Measurements from ENCODE around the gene CSNK1D. TPM values are rescaled to one million over a fixed set of nuclear protein-coding genes. Genes with fewer than 3 reads are reported as not detected.

CSNK1D gene
- total RNA-seq, 1 donor from 2014 or later: 227 TPM

- H3K27ac Mint-ChIP-seq: no peak overlapping the region
- no peaks in the 10 kb centered on the region for H3K36me3 Mint-ChIP-seq (ENCODE audit: insufficient read depth)
- peaks cover 25% of the 10 kb centered on the region for H3K4me1 Mint-ChIP-seq (ENCODE audit: low read depth)
- TF ChIP-seq, protein P1, sequence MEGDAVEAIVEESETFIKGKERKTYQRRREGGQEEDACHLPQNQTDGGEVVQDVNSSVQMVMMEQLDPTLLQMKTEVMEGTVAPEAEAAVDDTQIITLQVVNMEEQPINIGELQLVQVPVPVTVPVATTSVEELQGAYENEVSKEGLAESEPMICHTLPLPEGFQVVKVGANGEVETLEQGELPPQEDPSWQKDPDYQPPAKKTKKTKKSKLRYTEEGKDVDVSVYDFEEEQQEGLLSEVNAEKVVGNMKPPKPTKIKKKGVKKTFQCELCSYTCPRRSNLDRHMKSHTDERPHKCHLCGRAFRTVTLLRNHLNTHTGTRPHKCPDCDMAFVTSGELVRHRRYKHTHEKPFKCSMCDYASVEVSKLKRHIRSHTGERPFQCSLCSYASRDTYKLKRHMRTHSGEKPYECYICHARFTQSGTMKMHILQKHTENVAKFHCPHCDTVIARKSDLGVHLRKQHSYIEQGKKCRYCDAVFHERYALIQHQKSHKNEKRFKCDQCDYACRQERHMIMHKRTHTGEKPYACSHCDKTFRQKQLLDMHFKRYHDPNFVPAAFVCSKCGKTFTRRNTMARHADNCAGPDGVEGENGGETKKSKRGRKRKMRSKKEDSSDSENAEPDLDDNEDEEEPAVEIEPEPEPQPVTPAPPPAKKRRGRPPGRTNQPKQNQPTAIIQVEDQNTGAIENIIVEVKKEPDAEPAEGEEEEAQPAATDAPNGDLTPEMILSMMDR (IDR thresholded peaks at IDR 0.05; ENCODE audit: unreplicated experiment): no peak
- peaks cover 5% of the 10 kb centered on the region for H3K27me3 Mint-ChIP-seq
- no peak overlapping the region for H3K4me3 Mint-ChIP-seq (ENCODE audit: low read depth)
- no peak for DNase-seq (ENCODE audit: low spot score, unreplicated experiment)
- no peaks in the 10 kb centered on the region for H3K9me3 Mint-ChIP-seq (ENCODE audit: low read depth)
These were observed 25.3 kb upstream of the CSNK1D start for GRCh38 chr17:82298538-82299421.

GRCh38 chr17:82297714-82298537 is 24.4 kb upstream of the CSNK1D start:
- no peak for DNase-seq (ENCODE audit: low spot score, unreplicated experiment)
- Mint-ChIP-seq H3K27me3 (peaks cover 5% of the 10 kb centered on the region), H3K36me3 (ENCODE audit: insufficient read depth) (no peaks in the 10 kb centered on the region), H3K4me3 (ENCODE audit: low read depth) (no peak overlapping the region), H3K27ac (no peak overlapping the region), H3K4me1 (ENCODE audit: low read depth) (peaks cover 24% of the 10 kb centered on the region), H3K9me3 (ENCODE audit: low read depth) (no peaks in the 10 kb centered on the region)
- TF ChIP-seq, protein P1 (IDR thresholded peaks at IDR 0.05; ENCODE audit: unreplicated experiment): no peak

DNA sequence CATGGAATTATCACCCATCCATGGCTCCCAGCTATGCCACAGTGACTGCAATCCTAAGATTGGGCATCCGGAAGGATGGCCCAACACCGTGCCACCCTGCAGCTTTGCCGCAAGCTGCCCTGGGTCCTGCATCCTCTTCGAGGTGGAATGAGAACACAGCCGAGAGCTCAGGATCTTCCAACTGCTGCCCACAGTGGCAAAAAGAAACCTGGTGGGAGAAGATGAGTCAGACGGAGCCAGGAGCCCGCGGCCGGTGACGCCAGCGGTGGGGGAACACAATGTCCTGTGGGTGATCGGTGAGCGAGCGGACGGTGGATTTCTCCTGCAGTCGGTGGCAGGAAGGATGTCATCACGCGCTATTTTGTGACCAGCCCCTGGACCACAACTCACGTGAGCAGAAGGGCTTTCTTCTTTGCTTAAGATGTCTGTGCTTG is 23.8 kb upstream of the CSNK1D start:
- TF ChIP-seq, protein P1 (IDR thresholded peaks at IDR 0.05; ENCODE audit: unreplicated experiment): no peak
- Mint-ChIP-seq H3K9me3 (ENCODE audit: low read depth) (no peaks in the 10 kb centered on the region), H3K4me3 (ENCODE audit: low read depth) (no peak overlapping the region), H3K27me3 (peaks cover 5% of the 10 kb centered on the region), H3K36me3 (ENCODE audit: insufficient read depth) (no peaks in the 10 kb centered on the region), H3K27ac (no peak overlapping the region), H3K4me1 (ENCODE audit: low read depth) (peaks cover 24% of the 10 kb centered on the region)
- no peak for DNase-seq (ENCODE audit: low spot score, unreplicated experiment)

GRCh38 chr17:82296511-82297279 is 23.2 kb upstream of the CSNK1D start:
- H3K4me3 Mint-ChIP-seq (ENCODE audit: low read depth): no peak overlapping the region
- H3K9me3 Mint-ChIP-seq (ENCODE audit: low read depth): no peaks in the 10 kb centered on the region
- no peak overlapping the region for H3K27ac Mint-ChIP-seq

More at GRCh38 chr17:82296511-82297279, 23.2 kb upstream of the CSNK1D start:
- H3K27me3 Mint-ChIP-seq: peaks cover 5% of the 10 kb centered on the region
- TF ChIP-seq, protein P1 (IDR thresholded peaks at IDR 0.05; ENCODE audit: unreplicated experiment): no peak
- no peak for DNase-seq (ENCODE audit: low spot score, unreplicated experiment)
- H3K4me1 Mint-ChIP-seq (ENCODE audit: low read depth): peaks cover 24% of the 10 kb centered on the region
- no peaks in the 10 kb centered on the region for H3K36me3 Mint-ChIP-seq (ENCODE audit: insufficient read depth)
